Keratinocyte (primary cell): Measurements from ENCODE around the gene MRPL28. TPM values are rescaled to one million over a fixed set of nuclear protein-coding genes. Genes with fewer than 3 reads are reported as not detected.
"Not testable (repeated sequence)": the region's sequence is repeated elsewhere in the genome, so short reads cannot be mapped to it uniquely, and the experiment has no call there.

Experiments
- DNase-seq: peaks from one replicate; pipeline ENCODE4 v3.0.0-alpha.2; 2011; ENCODE audit warnings: low read depth, missing footprints, low spot score
- FAIRE-seq: peaks from 2 replicates; lab custom pipeline; 2011; peaks lifted over from hg19 to GRCh38; lab: Jason Lieb, UNC
- H2AFZ ChIP-seq: 2 replicates; pipeline ENCODE4 v1.6.0; 2012; ENCODE audit warnings: low read length, control low read depth, inconsistent platforms; ENCODE audit not compliant: control insufficient read depth
- H3K27ac ChIP-seq: 2 replicates; pipeline ENCODE4 v1.5.1; 2011; ENCODE audit warnings: low read length; ENCODE audit not compliant: control insufficient read depth, insufficient read depth
- H3K27me3 ChIP-seq: 3 replicates; pipeline ENCODE4 v1.6.0; 2011; ENCODE audit warnings: low read length; ENCODE audit not compliant: control insufficient read depth, insufficient read depth; ENCODE audit errors: extremely low read depth
- H3K36me3 ChIP-seq, 2 experiments: 2 replicates in 1 of 2; 3 replicates in 1 of 2; pipeline ENCODE4 v1.5.1; 2011; ENCODE audit warnings: low read length in 2 of 2, mild to moderate bottlenecking in 1 of 2; ENCODE audit not compliant: control insufficient read depth in 2 of 2, insufficient read depth in 2 of 2; ENCODE audit errors: extremely low read depth in 1 of 2
- H3K4me1 ChIP-seq: 3 replicates; pipeline ENCODE4 v1.5.1; 2011; ENCODE audit warnings: low read length; ENCODE audit not compliant: control insufficient read depth, insufficient read depth; ENCODE audit errors: extremely low read depth
- H3K4me2 ChIP-seq: 3 replicates; pipeline ENCODE4 v1.6.0; 2011; ENCODE audit warnings: low read depth, low read length; ENCODE audit not compliant: control insufficient read depth, insufficient read depth; ENCODE audit errors: extremely low read depth
- H3K4me3 ChIP-seq, 3 experiments: fragments of 200-600 bp in 1 of 3; sonication (generic) in 1 of 3; 2 replicates in 2 of 3; 3 replicates in 1 of 3; pipeline ENCODE4 v1.5.1; 2011 to 2016; ENCODE audit warnings: low read length in 3 of 3, mild to moderate bottlenecking in 3 of 3, control low read depth in 2 of 3, inconsistent platforms in 1 of 3, low read depth in 1 of 3, mixed read lengths in 1 of 3, mixed run types in 1 of 3, moderate library complexity in 1 of 3; ENCODE audit not compliant: control insufficient read depth in 2 of 3, insufficient read depth in 2 of 3; ENCODE audit errors: extremely low read depth in 1 of 3
- H3K79me2 ChIP-seq: 2 replicates; pipeline ENCODE4 v1.6.0; 2012; ENCODE audit warnings: low read length; ENCODE audit not compliant: control insufficient read depth, insufficient read depth
- H3K9ac ChIP-seq: 3 replicates; pipeline ENCODE4 v1.6.0; 2011; ENCODE audit warnings: low read length; ENCODE audit not compliant: control insufficient read depth, insufficient read depth; ENCODE audit errors: extremely low read depth
- H3K9me1 ChIP-seq: 3 replicates; pipeline ENCODE4 v1.6.0; 2011; ENCODE audit warnings: low read length; ENCODE audit not compliant: control insufficient read depth, insufficient read depth; ENCODE audit errors: extremely low read depth
- H3K9me3 ChIP-seq: 2 replicates; pipeline ENCODE4 v1.5.1; 2012; ENCODE audit warnings: low read depth, low read length; ENCODE audit not compliant: control insufficient read depth
- H4K20me1 ChIP-seq: 3 replicates; pipeline ENCODE4 v1.6.0; 2011; ENCODE audit warnings: low read length; ENCODE audit not compliant: control insufficient read depth, insufficient read depth; ENCODE audit errors: extremely low read depth
- CTCF ChIP-seq, 3 experiments: IDR thresholded peaks in 1 of 3; conservative IDR thresholded peaks in 1 of 3; optimal IDR thresholded peaks in 1 of 3; 2 replicates in 2 of 3; 3 replicates in 1 of 3; pipeline versions ENCODE3 to v1.5.1; 2011; ENCODE audit warnings: low read length in 3 of 3, mild to moderate bottlenecking in 3 of 3, moderate library complexity in 2 of 3, control low read depth in 1 of 3, inconsistent platforms in 1 of 3; ENCODE audit not compliant: insufficient read depth in 2 of 3; ENCODE audit errors: extremely low read depth in 1 of 3
- EZH2 ChIP-seq: IDR thresholded peaks from one replicate; pipeline ENCODE4 v1.6.1; 2012; ENCODE audit warnings: inconsistent platforms, mild to moderate bottlenecking, low read length, moderate library complexity
- dilution Hi-C: fragments of 300-500 bp; cut with MboI; formaldehyde crosslinking; loops from one replicate; pipeline ENCODE4 v1.7.0; 2020; ENCODE audit warnings: low sequenced_read_pairs; ENCODE audit not compliant: extremely low pct_ligation_motif_present
- polyA plus RNA-seq, 5 experiments: library from polyadenylated mRNA; depleted of rRNA in 3 of 5; stranded (reverse) in 3 of 5; stranded (forward) in 1 of 5; unstranded in 1 of 5; fragments of >200 nt; gene quantifications; 1 replicate in 1 of 5; 2 replicates in 3 of 5; 3 replicates in 1 of 5; pipeline versions ENCODE4 v1.2.1 to v1.2.3, GENCODE V29; 2011 to 2012; ENCODE audit warnings: missing spikeins in 2 of 5, low read depth in 1 of 5, low replicate concordance in 1 of 5

The MRPL28 gene
- polyA plus RNA-seq, 1 donor (not counting 4 experiments of a cell fraction or from before 2014, with no cell fraction given), result 115 TPM

- no peak for TF ChIP-seq CTCF (optimal IDR thresholded peaks at IDR 0.05 in 1 of 3, IDR thresholded peaks at IDR 0.05 in 1 of 3, conservative IDR thresholded peaks at IDR 0.05 in 1 of 3; ENCODE audit: extremely low read depth in 1 of 3, insufficient read depth in 2 of 3, low read length in 3 of 3)
- TF ChIP-seq EZH2, result no peak
- no peak for DNase-seq
- H3K27me3 ChIP-seq, result no peaks in the 10 kb centered on the region
- no peak overlapping the region for H3K4me2 ChIP-seq
- no peaks in the 10 kb centered on the region for H3K9me3 ChIP-seq
- peaks cover 9% of the 10 kb centered on the region for H3K79me2 ChIP-seq
- H2AFZ ChIP-seq, result no peak overlapping the region
- H3K9me1 ChIP-seq, result no peaks in the 10 kb centered on the region
- no peak overlapping the region for H3K4me3 ChIP-seq
- no peaks in the 10 kb centered on the region for H4K20me1 ChIP-seq
- peaks cover 0 to 14% of the 10 kb centered on the region in 2 experiments for H3K36me3 ChIP-seq
- dilution Hi-C loops, result no loop called here
- H3K27ac ChIP-seq, result no peak overlapping the region
- no peak overlapping the region for H3K9ac ChIP-seq
- H3K4me1 ChIP-seq, result peaks cover 16% of the 10 kb centered on the region
- no peak for FAIRE-seq
These were observed 9.0 kb upstream of the MRPL28 start for GRCh38 chr16:379183-379960.

GRCh38 chr16:378821-379182, 8.5 kb upstream of the MRPL28 start:
- Histone ChIP-seq H3K9me3 (no peaks in the 10 kb centered on the region), H3K4me2 (no peak overlapping the region), H3K9me1 (no peaks in the 10 kb centered on the region), H3K4me1 (peaks cover 16% of the 10 kb centered on the region), H3K27ac (no peak overlapping the region), H3K79me2 (peaks cover 9% of the 10 kb centered on the region), H3K4me3 (no peak overlapping the region), H4K20me1 (no peaks in the 10 kb centered on the region), H3K9ac (no peak overlapping the region), H3K27me3 (no peaks in the 10 kb centered on the region), H3K36me3 (peaks cover 0 to 14% of the 10 kb centered on the region in 2 experiments), H2AFZ (no peak overlapping the region)
- TF ChIP-seq EZH2 (no peak), CTCF (optimal IDR thresholded peaks at IDR 0.05 in 1 of 3, IDR thresholded peaks at IDR 0.05 in 1 of 3, conservative IDR thresholded peaks at IDR 0.05 in 1 of 3; ENCODE audit: extremely low read depth in 1 of 3, insufficient read depth in 2 of 3, low read length in 3 of 3) (no peak)
- DNase-seq (no peak), FAIRE-seq (no peak)
- dilution Hi-C loops, result no loop called here

- H3K9ac ChIP-seq, FAIRE-seq, DNase-seq, H3K4me3 ChIP-seq, H4K20me1 ChIP-seq, H3K27ac ChIP-seq, H3K4me2 ChIP-seq, H3K9me1 ChIP-seq, H3K79me2 ChIP-seq, H3K27me3 ChIP-seq, H3K9me3 ChIP-seq, H2AFZ ChIP-seq, dilution Hi-C loops: not testable (repeated sequence)
- Histone ChIP-seq H3K36me3 (peaks cover 0 to 14% of the 10 kb centered on the region in 2 experiments), H3K4me1 (peaks cover 12% of the 10 kb centered on the region)
These were observed 7.9 kb upstream of the MRPL28 start for GRCh38 chr16:378113-378820.
